Measurements from ENCODE around the gene GPR160. TPM values are rescaled to one million over a fixed set of nuclear protein-coding genes. Genes with fewer than 3 reads are reported as not detected.

The GPR160 gene
- total and polyA plus RNA-seq, 2 donors (not counting 1 experiment from before 2014, with no cell fraction given) = 0.50 to 0.58 TPM

DNA sequence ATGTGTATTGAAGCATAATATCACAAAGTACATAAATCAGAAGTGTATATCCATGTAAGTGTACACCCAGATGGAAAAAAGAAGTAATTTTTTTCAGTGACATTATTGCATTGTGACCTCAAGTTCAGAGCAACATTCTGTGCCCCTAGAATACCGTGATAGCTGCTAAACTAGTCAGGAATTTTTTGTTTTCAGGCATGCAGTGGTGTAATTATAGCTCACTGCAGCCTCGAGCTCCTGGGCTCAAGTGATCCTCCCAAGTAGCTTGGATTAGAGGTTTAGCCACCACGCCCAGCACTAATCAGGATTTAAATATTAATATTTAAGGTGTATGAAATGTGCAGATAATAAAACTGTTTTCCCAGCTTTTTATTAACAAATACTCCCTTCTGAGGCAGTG, 45.6 kb upstream of the GPR160 start:
- no peaks in the 10 kb centered on the region for H3K79me2 ChIP-seq (ENCODE audit: control insufficient read depth, insufficient read depth, low read length)

DNA sequence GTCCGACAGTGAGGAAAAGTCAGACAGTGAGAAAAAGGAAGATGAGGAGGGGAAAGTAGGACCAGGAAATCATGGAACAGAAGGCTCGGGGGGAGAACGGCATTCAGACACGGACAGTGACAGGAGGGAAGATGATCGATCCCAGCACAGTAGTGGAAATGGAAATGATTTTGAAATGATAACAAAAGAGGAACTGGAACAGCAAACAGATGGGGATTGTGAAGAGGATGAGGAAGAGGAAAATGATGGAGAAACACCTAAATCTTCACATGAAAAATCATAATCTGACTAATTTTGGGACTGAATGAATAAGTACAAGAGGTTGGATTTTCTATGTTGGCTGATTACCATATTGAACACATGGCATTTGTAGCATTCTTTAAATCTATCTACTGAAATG, 45.0 kb upstream of the GPR160 start:
- Histone ChIP-seq H3K4me3 (replicated peaks in 1 of 4; ENCODE audit: control extremely low read depth in 1 of 4, insufficient read depth in 1 of 4, low read depth in 3 of 4, low read length in 4 of 4) (no peak overlapping the region), H3K27me3 (ENCODE audit: control insufficient read depth, insufficient read depth, low read length) (no peaks in the 10 kb centered on the region), H4K20me1 (ENCODE audit: control insufficient read depth, extremely low read depth, insufficient read depth, low read length) (no peaks in the 10 kb centered on the region), H2AFZ (ENCODE audit: low read length) (no peak overlapping the region), H3K27ac (ENCODE audit: insufficient read depth, low read length) (no peak overlapping the region), H3K4me2 (ENCODE audit: extremely low read depth, insufficient read depth, low read length) (no peak overlapping the region), H3K9ac (ENCODE audit: insufficient read depth, low read length) (no peak overlapping the region), H3K9me3 (ENCODE audit: control insufficient read depth, insufficient read depth, low read depth, low read length) (no peaks in the 10 kb centered on the region), H3K4me1 (ENCODE audit: control insufficient read depth, extremely low read depth, insufficient read depth, low read length) (no peaks in the 10 kb centered on the region), H3K79me2 (ENCODE audit: control insufficient read depth, insufficient read depth, low read length) (no peaks in the 10 kb centered on the region), H3K36me3 (ENCODE audit: control insufficient read depth, insufficient read depth, low read length) (peaks cover 5% of the 10 kb centered on the region)
- TF ChIP-seq EZH2 (IDR thresholded peaks at IDR 0.05; ENCODE audit: low read length, missing control alignments) = no peak
- TF ChIP-seq, protein P1, sequence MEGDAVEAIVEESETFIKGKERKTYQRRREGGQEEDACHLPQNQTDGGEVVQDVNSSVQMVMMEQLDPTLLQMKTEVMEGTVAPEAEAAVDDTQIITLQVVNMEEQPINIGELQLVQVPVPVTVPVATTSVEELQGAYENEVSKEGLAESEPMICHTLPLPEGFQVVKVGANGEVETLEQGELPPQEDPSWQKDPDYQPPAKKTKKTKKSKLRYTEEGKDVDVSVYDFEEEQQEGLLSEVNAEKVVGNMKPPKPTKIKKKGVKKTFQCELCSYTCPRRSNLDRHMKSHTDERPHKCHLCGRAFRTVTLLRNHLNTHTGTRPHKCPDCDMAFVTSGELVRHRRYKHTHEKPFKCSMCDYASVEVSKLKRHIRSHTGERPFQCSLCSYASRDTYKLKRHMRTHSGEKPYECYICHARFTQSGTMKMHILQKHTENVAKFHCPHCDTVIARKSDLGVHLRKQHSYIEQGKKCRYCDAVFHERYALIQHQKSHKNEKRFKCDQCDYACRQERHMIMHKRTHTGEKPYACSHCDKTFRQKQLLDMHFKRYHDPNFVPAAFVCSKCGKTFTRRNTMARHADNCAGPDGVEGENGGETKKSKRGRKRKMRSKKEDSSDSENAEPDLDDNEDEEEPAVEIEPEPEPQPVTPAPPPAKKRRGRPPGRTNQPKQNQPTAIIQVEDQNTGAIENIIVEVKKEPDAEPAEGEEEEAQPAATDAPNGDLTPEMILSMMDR (conservative IDR thresholded peaks at IDR 0.05 in 1 of 2, IDR thresholded peaks at IDR 0.05 in 1 of 2; ENCODE audit: low read depth in 1 of 2, low read length in 2 of 2) = no peak
- no peak for DNase-seq (ENCODE audit: low read depth in 2 of 2)

More for the DNA sequence above, 45.6 kb upstream of the GPR160 start:
- no peak for DNase-seq (ENCODE audit: low read depth in 2 of 2)
- no peak overlapping the region for H2AFZ ChIP-seq (ENCODE audit: low read length)
- H3K9me3 ChIP-seq (ENCODE audit: control insufficient read depth, insufficient read depth, low read depth, low read length) = no peaks in the 10 kb centered on the region
- peaks cover 5% of the 10 kb centered on the region for H3K36me3 ChIP-seq (ENCODE audit: control insufficient read depth, insufficient read depth, low read length)
- TF ChIP-seq, protein P1 (conservative IDR thresholded peaks at IDR 0.05 in 1 of 2, IDR thresholded peaks at IDR 0.05 in 1 of 2; ENCODE audit: low read depth in 1 of 2, low read length in 2 of 2) = no peak
- TF ChIP-seq EZH2 (IDR thresholded peaks at IDR 0.05; ENCODE audit: low read length, missing control alignments) = no peak
- H4K20me1 ChIP-seq (ENCODE audit: control insufficient read depth, extremely low read depth, insufficient read depth, low read length) = no peaks in the 10 kb centered on the region
- no peak overlapping the region for H3K4me3 ChIP-seq (replicated peaks in 1 of 4; ENCODE audit: control extremely low read depth in 1 of 4, insufficient read depth in 1 of 4, low read depth in 3 of 4, low read length in 4 of 4)
- no peak overlapping the region for H3K4me2 ChIP-seq (ENCODE audit: extremely low read depth, insufficient read depth, low read length)
- no peaks in the 10 kb centered on the region for H3K4me1 ChIP-seq (ENCODE audit: control insufficient read depth, extremely low read depth, insufficient read depth, low read length)
- no peak overlapping the region for H3K27ac ChIP-seq (ENCODE audit: insufficient read depth, low read length)
- H3K9ac ChIP-seq (ENCODE audit: insufficient read depth, low read length) = no peak overlapping the region
- H3K27me3 ChIP-seq (ENCODE audit: control insufficient read depth, insufficient read depth, low read length) = no peaks in the 10 kb centered on the region

DNA sequence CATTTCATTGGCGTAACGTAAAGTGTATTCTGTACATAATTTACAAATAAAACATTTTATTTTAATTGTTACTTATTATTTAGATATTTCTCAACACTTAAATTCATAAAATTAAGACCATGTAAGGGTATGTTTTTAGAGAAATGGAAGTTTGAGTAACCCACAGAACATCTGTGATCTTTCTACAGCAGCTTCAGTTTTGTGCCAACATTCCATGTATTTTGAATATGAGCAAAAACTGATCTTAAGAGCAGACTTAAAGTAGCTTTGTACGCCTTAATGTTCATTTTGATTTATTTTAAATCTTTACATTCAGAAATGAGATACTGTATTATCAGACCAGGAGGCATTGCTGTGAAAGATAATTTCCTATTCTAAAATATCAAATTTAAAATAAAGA, 44.0 kb upstream of the GPR160 start:
- Histone ChIP-seq H3K9ac (ENCODE audit: insufficient read depth, low read length) (no peak overlapping the region), H3K27ac (ENCODE audit: insufficient read depth, low read length) (no peak overlapping the region)
- no peak for TF ChIP-seq EZH2 (IDR thresholded peaks at IDR 0.05; ENCODE audit: low read length, missing control alignments)
- TF ChIP-seq, protein P1 (conservative IDR thresholded peaks at IDR 0.05 in 1 of 2, IDR thresholded peaks at IDR 0.05 in 1 of 2; ENCODE audit: low read depth in 1 of 2, low read length in 2 of 2) = no peak

More for the DNA sequence above, 44.0 kb upstream of the GPR160 start:
- Histone ChIP-seq H4K20me1 (ENCODE audit: control insufficient read depth, extremely low read depth, insufficient read depth, low read length) (no peaks in the 10 kb centered on the region), H3K79me2 (ENCODE audit: control insufficient read depth, insufficient read depth, low read length) (no peaks in the 10 kb centered on the region), H3K4me2 (ENCODE audit: extremely low read depth, insufficient read depth, low read length) (no peak overlapping the region), H3K36me3 (ENCODE audit: control insufficient read depth, insufficient read depth, low read length) (peaks cover 4% of the 10 kb centered on the region), H3K4me3 (replicated peaks in 1 of 4; ENCODE audit: control extremely low read depth in 1 of 4, insufficient read depth in 1 of 4, low read depth in 3 of 4, low read length in 4 of 4) (no peak overlapping the region), H3K27me3 (ENCODE audit: control insufficient read depth, insufficient read depth, low read length) (no peaks in the 10 kb centered on the region), H2AFZ (ENCODE audit: low read length) (no peak overlapping the region), H3K4me1 (ENCODE audit: control insufficient read depth, extremely low read depth, insufficient read depth, low read length) (no peaks in the 10 kb centered on the region), H3K9me3 (ENCODE audit: control insufficient read depth, insufficient read depth, low read depth, low read length) (no peaks in the 10 kb centered on the region)
- DNase-seq (ENCODE audit: low read depth in 2 of 2) = peak in 1 of 2 donors; percentile 31
